IPS-20b (cell line): ENCODE data around the gene NR2C2.

Source experiments
- H3K27ac ChIP-seq: one replicate; pipeline ENCODE4 v1.5.1; 2013; ENCODE audit warnings: low read length
- H3K27me3 ChIP-seq: 2 replicates; pipeline ENCODE4 v1.6.1; 2013; ENCODE audit warnings: mild to moderate bottlenecking, low read length, inconsistent platforms; ENCODE audit not compliant: insufficient read depth
- H3K36me3 ChIP-seq: 2 replicates; pipeline ENCODE4 v1.6.1; 2013; ENCODE audit warnings: low read depth, mild to moderate bottlenecking, inconsistent platforms, low read length, moderate library complexity; ENCODE audit not compliant: insufficient read depth
- H3K4me1 ChIP-seq: 2 replicates; pipeline ENCODE4 v1.6.1; 2013; ENCODE audit warnings: mild to moderate bottlenecking, control low read depth, inconsistent platforms, low read length, moderate library complexity; ENCODE audit not compliant: insufficient read depth
- H3K4me3 ChIP-seq: 2 replicates; pipeline ENCODE4 v1.5.1; 2013; ENCODE audit warnings: mild to moderate bottlenecking, low read length, inconsistent platforms
- H3K9ac ChIP-seq: 2 replicates; pipeline ENCODE4 v1.6.1; 2013; ENCODE audit warnings: low read depth, mild to moderate bottlenecking, inconsistent platforms, low read length, moderate library complexity
- H3K9me3 ChIP-seq: 2 replicates; pipeline ENCODE4 v1.6.1; 2013; ENCODE audit warnings: mild to moderate bottlenecking, low read depth, low read length, inconsistent platforms; ENCODE audit not compliant: insufficient read depth

NR2C2 gene

GRCh38 chr3:15042936-15043335 lies 95.6 kb downstream of the NR2C2 start:
- Histone ChIP-seq H3K36me3 (peaks cover 99% of the 10 kb centered on the region), H3K9me3 (no peaks in the 10 kb centered on the region), H3K27ac (no peak overlapping the region), H3K4me1 (no peaks in the 10 kb centered on the region), H3K9ac (no peak overlapping the region), H3K4me3 (no peak overlapping the region), H3K27me3 (no peaks in the 10 kb centered on the region)

GRCh38 chr3:15043408-15044171 lies 96.2 kb downstream of the NR2C2 start:
- Histone ChIP-seq H3K36me3 (peaks cover 99% of the 10 kb centered on the region), H3K27ac (no peak overlapping the region), H3K9ac (no peak overlapping the region), H3K27me3 (no peaks in the 10 kb centered on the region), H3K4me3 (no peak overlapping the region), H3K4me1 (no peaks in the 10 kb centered on the region), H3K9me3 (no peaks in the 10 kb centered on the region)

GRCh38 chr3:15044326-15044725 lies 96.9 kb downstream of the NR2C2 start:
- Histone ChIP-seq H3K27ac (no peak overlapping the region), H3K9me3 (no peaks in the 10 kb centered on the region), H3K4me3 (no peak overlapping the region), H3K27me3 (no peaks in the 10 kb centered on the region), H3K4me1 (no peaks in the 10 kb centered on the region), H3K9ac (no peak overlapping the region), H3K36me3 (peaks cover 99% of the 10 kb centered on the region)

GRCh38 chr3:15045667-15046066 lies 98.3 kb downstream of the NR2C2 start:
- Histone ChIP-seq H3K4me3 (no peak overlapping the region), H3K9me3 (no peaks in the 10 kb centered on the region), H3K4me1 (no peaks in the 10 kb centered on the region), H3K27me3 (no peaks in the 10 kb centered on the region), H3K9ac (no peak overlapping the region), H3K27ac (no peak overlapping the region), H3K36me3 (peaks cover 100% of the 10 kb centered on the region)

GRCh38 chr3:15049584-15049983 lies 102.2 kb downstream of the NR2C2 start:
- no peak overlapping the region for H3K27ac ChIP-seq
- no peaks in the 10 kb centered on the region for H3K27me3 ChIP-seq
- H3K9ac ChIP-seq, result no peak overlapping the region
- 0 out of 2 replicates have a peak, but pooled peaks cover 3% of the 10 kb centered on the region for H3K4me1 ChIP-seq
- no peak overlapping the region for H3K4me3 ChIP-seq
- peaks cover 85% of the 10 kb centered on the region for H3K36me3 ChIP-seq
- no peaks in the 10 kb centered on the region for H3K9me3 ChIP-seq

GRCh38 chr3:15050405-15051092 lies 103.2 kb downstream of the NR2C2 start:
- Histone ChIP-seq H3K9ac (no peak overlapping the region), H3K4me3 (no peak overlapping the region), H3K4me1 (0 out of 2 replicates have a peak, but pooled peaks cover 3% of the 10 kb centered on the region), H3K36me3 (peaks cover 76% of the 10 kb centered on the region), H3K27ac (no peak overlapping the region), H3K27me3 (no peaks in the 10 kb centered on the region), H3K9me3 (no peaks in the 10 kb centered on the region)

- Histone ChIP-seq H3K9ac (no peak overlapping the region), H3K27ac (no peak overlapping the region), H3K4me3 (no peak overlapping the region), H3K4me1 (0 out of 2 replicates have a peak, but pooled peaks cover 3% of the 10 kb centered on the region), H3K9me3 (no peaks in the 10 kb centered on the region), H3K36me3 (peaks cover 69% of the 10 kb centered on the region), H3K27me3 (no peaks in the 10 kb centered on the region)
Observed at GRCh38 chr3:15051531-15051930, 104.1 kb downstream of the NR2C2 start.

GRCh38 chr3:15052335-15053242 lies 105.2 kb downstream of the NR2C2 start:
- H3K27me3 ChIP-seq, result no peaks in the 10 kb centered on the region
- no peak overlapping the region for H3K9ac ChIP-seq
- no peak overlapping the region for H3K27ac ChIP-seq
- H3K9me3 ChIP-seq, result no peaks in the 10 kb centered on the region
- peaks cover 69% of the 10 kb centered on the region for H3K36me3 ChIP-seq
- 0 out of 2 replicates have a peak, but pooled peaks cover 3% of the 10 kb centered on the region for H3K4me1 ChIP-seq
- H3K4me3 ChIP-seq, result no peak overlapping the region

- Histone ChIP-seq H3K27ac (no peak overlapping the region), H3K36me3 (peaks cover 67% of the 10 kb centered on the region), H3K4me1 (0 out of 2 replicates have a peak, but pooled peaks cover 3% of the 10 kb centered on the region), H3K27me3 (no peaks in the 10 kb centered on the region), H3K4me3 (no peak overlapping the region), H3K9ac (no peak overlapping the region), H3K9me3 (no peaks in the 10 kb centered on the region)
Observed at GRCh38 chr3:15053541-15053940, 106.2 kb downstream of the NR2C2 start.

- no peak overlapping the region for H3K9ac ChIP-seq
- H3K9me3 ChIP-seq, result no peaks in the 10 kb centered on the region
- H3K36me3 ChIP-seq, result peaks cover 66% of the 10 kb centered on the region
- H3K4me3 ChIP-seq, result no peak overlapping the region
- H3K4me1 ChIP-seq, result 0 out of 2 replicates have a peak, but pooled peaks cover 3% of the 10 kb centered on the region
- H3K27ac ChIP-seq, result no peak overlapping the region
- H3K27me3 ChIP-seq, result no peaks in the 10 kb centered on the region
Observed at GRCh38 chr3:15055019-15055557, 107.7 kb downstream of the NR2C2 start.

- Histone ChIP-seq H3K27ac (no peak overlapping the region), H3K4me1 (no peaks in the 10 kb centered on the region), H3K9me3 (no peaks in the 10 kb centered on the region), H3K36me3 (peaks cover 51% of the 10 kb centered on the region), H3K9ac (no peak overlapping the region), H3K4me3 (no peak overlapping the region), H3K27me3 (no peaks in the 10 kb centered on the region)
Observed at GRCh38 chr3:15056676-15057404, 109.5 kb downstream of the NR2C2 start.
